Left renal cortex interstitium (tissue), 4 donors: ENCODE data around the gene CCDC15. TPM values are rescaled to one million over a fixed set of nuclear protein-coding genes. Genes with fewer than 3 reads are reported as not detected.

Experiments
- DNase-seq, 4 donors: peaks; one replicate each; pipeline ENCODE4 v3.0.0-alpha.2; 2013; ENCODE audit warnings: low read depth in 4 of 4, low spot score in 2 of 4, missing footprints in 1 of 4
- polyA plus RNA-seq, 4 donors: library from polyadenylated mRNA; unstranded; fragments of 120-200 nt; gene quantifications; one replicate each; pipeline ENCODE4 v1.2.1, GENCODE V29; 2013; ENCODE audit not compliant: insufficient read length in 4 of 4

The CCDC15 gene, protein sequence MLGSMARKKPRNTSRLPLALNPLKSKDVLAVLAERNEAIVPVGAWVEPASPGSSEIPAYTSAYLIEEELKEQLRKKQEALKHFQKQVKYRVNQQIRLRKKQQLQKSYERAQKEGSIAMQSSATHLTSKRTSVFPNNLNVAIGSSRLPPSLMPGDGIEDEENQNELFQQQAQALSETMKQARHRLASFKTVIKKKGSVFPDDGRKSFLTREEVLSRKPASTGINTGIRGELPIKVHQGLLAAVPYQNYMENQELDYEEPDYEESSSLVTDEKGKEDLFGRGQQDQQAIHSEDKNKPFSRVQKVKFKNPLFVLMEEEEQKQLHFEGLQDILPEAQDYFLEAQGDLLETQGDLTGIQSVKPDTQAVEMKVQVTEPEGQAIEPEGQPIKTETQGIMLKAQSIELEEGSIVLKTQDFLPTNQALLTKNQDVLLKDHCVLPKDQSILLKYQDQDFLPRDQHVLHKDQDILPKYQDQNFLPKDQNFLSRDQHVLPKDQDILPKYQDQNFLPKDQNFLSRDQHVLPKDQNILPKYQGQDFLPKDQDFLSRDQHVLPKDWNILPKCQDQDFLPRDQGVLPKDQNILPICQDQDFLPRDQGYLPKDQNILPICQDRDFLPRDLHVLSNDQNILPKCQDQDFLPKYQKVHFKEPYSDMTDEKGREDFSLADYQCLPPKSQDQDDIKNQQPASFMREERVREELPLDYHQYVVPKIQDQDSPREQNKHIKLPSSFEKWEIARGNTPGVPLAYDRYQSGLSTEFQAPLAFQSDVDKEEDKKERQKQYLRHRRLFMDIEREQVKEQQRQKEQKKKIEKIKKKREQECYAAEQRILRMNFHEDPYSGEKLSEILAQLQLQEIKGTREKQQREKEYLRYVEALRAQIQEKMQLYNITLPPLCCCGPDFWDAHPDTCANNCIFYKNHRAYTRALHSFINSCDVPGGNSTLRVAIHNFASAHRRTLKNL
- polyA plus RNA-seq: 1 to 10 TPM; 3.9 to 4.3 (median 4.1) TPM

DNA sequence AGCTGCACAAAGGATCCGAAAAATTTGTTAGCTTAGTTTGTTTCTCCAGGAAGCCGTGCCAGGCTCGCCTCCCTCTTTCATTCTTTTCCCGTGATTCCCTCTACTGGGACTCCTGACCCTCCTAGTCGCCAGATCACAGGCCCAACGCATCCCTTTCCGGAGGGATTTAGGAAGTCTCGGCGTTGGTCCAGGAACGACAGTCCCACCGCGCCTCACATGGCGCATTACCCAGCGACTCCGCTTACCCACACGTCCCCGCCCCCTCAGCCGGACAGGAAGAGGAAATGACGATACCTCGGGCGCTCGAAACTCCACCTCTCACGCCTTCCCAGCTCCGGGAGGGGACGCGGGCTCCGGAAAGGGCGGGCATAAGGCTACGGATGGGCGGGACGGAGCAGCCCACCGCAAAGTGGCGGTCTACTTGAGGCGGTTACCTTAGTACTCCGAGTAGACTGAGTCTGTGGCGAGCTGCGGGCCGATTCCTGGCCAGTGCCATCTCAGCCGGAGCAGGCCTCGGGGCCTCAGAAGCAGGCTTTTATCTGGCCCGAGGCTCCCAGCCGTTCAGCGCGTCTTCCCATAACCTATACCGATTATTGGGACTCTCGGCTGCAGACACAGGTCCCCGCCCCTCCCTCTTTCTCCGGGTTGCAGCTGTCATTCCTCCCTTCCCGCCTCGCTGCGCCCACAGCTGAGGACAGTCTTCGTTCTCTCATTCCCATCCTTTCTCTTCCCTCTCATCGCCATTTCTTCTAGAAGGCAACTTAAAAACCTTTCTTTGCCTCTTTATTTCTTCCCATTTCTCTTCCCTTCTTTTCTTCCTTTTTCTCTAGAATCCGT is at the start of gene CCDC15:
Gene CCDC15, plus strand, starts transcription at position 450 of the 837 bp plus-strand sequence. CDS start 531 bp downstream, outside the sequence.
- peak; percentile 87 to 99 (median 92) for DNase-seq

DNA sequence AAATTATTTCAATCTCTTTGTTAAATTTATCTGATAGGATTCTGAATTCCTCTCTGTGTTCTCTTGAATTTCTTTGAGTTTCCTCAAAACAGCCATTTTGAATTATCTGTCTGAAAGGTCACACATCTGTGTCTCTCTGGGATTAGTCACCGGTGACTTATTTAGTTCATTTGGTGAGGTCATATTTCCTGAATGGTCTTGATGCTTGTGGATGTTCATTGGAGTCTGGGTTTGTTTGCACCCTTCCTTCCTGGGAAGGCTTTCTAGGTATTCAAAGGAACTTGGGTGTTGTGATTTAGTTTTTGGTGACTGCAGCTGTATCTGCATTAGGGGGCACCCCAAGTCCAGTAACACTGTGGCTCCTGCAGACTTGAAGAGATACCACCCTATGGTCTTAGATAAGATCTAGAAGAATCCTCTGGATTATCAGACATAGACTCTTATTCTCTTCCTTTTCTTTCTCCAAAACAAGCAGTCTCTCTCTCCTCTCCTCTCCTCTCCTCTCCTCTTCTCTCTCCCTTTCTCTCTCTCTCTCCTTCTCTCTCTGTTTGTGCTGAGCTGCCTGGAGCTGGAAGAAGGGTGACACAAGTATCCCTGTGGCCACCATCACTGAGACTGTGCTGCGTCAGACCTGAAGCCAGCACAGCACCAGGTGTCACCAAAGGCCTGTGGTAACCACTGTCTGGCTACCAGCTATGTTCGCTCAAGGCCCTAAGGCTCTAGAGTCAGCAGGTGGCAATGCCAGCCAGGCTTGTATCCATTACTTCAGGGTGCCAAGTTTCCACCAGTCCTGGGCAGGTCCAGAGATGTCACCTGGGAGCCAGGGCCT is 38.2 kb upstream of the CCDC15 start:
- DNase-seq: no peak

DNA sequence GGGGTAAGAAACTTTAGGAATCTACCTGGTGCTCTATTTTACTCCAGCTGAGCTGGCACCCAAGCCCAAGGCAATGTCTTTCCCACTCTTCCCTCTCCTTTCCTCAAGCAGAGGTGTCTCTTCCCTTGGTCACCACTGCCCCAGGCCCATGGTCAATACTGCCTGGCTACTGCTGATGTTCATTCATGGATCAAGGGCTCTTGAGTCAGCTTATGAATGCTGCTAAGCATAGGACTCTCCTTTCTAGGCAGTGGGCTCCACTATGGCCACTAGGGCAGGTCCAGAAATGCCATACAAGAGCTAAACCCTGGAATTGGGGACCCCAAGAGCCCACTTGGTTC is 37.7 kb upstream of the CCDC15 start:
- no peak for DNase-seq

DNA sequence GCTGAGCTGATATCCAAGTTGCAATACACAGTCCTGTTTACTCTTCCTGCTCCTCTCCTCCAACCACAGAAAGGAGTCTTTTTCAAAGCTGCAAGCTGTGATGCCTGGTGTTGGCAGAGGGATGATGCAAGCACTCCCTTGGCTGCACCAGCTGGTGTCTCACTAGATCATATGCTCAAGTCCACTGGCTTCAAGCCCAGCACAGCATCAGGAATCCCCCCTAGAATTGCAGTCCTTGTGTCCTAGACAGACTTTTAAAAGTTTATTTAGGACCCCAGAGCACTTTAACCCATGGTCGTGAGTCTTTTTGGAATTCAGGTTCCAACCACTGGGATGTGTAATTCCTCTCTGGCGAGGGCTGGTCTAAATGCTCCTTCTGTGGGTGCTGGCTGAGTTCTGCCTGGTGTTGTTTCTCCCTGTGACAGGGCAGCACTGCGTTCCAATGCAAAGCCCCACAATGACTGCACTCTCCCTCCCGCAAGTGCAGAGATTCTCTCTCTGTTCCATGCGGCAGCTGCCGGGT is 36.8 kb upstream of the CCDC15 start:
- no peak for DNase-seq

DNA sequence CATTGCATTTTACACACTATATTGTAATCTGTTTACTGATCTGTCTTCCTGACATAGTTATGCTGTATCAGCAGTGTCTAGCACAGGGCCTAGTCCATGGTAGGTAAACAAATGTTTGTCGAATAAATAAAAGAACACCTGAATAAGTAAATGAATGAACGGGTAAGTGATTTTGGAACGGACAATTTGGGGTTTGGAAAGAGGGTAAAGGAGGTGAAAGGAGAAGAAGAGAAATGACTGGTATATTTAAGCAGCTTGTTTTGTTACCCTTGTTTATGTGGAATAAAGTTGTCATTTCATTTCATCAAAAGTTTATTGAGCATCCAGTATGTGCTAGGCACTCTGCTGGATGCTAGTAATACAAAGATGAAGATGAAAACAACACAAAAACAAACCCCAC is 35.1 kb upstream of the CCDC15 start, which contains the start of gene HEPN1:
Gene HEPN1, plus strand, starts transcription at position 301 of the 400 bp plus-strand sequence.
- no peak for DNase-seq

DNA sequence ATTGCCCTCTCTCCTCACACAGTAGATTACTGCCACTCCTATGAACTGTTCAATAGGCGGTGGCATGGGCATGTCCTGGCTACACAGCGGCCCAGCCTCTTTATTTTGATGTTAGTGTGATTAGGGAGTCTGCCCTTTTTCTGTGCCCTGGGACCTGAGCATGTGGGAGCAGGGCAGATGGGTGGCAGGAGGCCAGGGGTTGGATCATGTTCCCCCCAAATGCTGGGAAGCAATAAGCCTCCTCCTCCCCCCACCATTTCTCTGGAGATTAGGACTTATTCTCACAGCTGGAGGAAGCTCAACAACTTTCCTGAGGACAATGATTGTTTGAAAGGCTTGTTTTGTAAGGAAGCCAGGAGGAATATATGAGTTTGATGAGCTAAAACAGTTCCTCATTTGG is 34.1 kb upstream of the CCDC15 start:
- no peak for DNase-seq

DNA sequence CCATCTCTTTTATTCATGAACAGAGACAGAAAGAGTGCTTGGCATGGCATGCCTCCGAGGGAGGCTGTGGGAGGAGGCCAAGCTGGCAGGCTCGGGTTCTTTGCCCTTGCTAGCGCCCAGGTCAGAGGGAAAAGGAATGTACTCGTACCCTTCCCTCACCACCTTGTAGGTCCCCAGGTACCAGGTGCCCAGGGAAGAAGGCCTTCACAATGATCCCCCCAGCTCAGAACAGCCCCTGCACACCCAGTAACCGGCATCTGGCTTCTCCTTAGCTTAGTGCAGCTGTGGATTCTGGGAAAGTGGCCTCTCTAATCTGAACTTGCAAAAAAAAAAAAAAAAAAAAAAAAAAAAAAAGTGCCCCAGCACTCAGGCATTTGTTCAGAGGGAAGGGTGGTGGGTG is 33.6 kb upstream of the CCDC15 start:
- no peak for DNase-seq

DNA sequence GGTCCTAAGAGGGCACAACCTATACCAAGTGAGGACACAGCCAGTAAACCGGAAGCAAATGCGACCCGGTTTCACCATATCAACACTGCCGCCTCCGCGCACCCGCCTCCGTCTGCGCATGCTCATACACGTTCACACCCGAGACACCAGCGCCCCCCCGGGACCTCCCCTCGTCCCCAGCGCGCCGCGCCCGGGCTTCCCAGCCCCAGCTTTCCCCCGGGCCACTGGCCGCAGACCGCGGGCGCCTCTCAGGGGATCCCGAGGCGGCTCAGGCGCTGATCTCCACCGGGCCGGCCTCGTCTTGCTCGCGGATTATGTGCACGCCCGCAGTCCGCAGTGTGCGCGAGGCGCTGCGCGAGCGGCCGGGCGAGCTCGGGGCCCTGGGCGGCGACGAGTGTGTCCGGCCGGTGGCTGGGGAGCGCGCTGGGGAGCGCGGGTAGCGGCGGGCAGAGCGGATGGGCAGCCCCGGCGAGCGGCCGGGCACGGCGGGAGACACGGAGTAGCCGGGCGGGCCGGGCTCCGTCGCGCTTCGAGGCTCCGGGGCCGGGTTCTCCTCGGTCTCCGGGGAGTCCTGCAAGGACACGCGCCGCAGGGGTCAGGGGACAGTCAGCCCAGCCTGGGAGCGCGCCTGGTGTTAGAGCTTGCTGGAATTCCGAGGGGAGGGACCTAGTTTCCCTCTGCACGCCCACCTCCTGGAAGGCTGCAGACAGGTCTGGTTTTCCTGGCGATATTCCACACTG is 33.0 kb upstream of the CCDC15 start:
- DNase-seq: peak; percentile 70 to 81 (median 77)

DNA sequence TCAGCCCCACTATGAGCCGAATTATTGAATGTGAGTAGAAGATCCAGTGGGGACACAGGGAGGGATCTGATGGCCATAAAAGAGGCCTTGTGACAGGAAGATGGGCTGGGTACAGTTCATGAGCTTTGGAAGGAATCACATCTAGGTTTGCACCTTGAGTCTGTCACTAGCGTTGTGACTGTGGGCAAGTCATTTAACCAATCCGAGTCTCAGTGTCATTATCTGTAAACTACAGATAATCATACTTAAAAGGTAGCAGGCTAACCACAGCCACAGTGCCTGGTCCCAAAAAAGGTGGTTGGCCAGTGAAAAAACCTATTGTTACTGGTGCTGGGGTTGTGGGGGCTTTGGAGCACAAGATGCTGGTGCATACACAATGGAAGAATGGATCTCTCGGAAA is 31.2 kb upstream of the CCDC15 start:
- DNase-seq: no peak

DNA sequence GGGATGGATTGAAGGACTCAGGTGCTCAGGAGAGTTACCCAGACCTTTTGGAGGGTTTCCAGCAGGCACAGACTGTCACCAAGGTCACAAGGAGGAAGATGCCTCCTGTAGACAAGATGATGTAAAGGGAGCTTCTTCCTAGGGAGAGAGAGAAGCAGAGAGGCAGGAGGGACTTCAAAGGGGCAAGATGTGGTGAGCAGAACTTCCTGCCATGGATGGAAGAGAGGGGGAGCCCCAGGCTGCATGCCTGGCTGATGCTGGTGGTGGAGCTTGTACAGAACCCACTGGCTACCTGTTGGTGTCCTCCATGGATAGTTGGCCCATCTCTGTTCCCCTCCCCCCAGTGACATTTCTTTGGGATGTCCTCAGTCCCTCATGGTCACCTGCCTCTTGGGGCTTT is 30.7 kb upstream of the CCDC15 start:
- DNase-seq: no peak

DNA sequence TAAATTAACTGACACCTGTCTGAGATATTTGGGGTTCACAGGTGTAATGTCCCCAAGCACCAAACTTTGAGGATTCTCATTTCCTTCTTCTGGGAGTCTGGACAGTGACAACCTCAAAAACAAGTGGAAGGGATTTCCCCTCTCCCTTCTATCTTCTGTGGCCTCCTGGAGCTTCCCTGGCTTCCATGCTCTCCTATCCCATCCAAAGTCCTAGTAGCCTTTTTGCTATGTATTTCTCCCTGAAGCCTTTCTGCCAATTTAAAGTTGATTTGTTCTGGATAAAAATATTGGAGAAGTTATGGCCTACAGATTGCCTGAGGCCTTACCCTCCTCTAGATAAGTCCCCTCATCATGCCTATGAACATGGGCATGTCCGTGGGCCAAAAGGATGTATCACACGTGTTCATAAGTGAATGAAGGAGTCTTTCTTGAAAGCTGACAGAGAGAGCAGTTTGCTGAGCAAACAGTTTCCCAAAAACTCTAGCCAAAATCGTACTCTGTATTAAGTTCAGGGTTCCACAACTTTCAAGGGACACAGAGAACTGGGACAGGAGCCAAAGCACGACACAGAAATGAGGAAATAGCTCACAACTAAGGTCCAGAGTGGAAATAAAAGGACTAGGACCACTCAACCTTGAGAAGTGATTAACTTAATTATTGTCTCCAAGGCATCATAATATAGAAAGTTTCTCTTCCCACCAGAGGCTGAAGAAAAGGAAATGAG is 24.9 kb upstream of the CCDC15 start:
- DNase-seq: no peak

DNA sequence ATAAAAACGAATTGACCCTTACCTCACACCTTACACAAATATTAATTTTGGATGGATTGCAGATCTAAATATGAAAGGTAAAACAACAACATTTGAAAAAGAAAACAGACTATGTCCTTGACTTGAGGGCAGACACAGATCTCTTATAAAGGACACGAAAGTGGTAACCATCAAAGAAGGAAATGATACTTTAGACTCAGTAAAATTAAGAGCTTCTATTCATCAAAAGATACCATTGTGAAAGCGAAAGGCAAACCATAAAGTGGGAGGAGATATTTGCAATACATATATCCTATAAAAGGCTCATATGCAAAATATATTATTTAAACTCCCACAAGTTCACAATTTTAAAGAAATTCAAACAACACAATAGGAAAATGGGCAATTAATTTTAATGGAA is 23.2 kb upstream of the CCDC15 start:
- DNase-seq: no peak

DNA sequence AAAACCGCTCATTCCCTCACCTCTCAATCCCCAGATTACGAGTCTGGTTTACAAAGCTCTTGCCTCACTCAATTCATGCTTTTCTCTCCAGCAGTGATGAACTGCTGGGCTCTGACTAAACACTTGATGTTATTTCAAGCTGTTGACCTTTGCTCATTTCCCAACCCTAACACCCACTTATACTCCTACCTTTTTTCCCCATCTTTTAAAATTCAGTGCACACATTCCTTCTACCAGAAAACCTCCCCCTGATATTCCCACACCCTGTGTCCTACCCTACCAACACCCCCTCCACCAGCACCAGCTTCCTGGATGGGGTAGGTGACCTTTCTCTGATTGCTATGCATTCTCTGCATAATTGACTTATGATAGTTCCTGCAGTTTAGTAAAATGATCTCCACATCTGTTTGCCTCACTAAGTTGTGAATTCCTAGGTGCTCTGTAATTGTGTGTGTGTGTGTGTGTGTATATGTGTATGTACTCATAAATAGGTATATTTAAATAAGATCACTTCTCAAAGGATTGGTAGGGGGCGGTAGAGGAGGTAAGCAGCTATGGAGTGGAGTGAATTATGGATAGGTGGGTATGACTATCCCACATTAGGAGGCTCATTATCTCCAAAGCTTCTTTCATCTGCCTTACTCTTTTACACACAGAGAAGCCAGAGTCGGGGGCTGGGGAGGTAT is 19.0 kb upstream of the CCDC15 start:
- no peak for DNase-seq

DNA sequence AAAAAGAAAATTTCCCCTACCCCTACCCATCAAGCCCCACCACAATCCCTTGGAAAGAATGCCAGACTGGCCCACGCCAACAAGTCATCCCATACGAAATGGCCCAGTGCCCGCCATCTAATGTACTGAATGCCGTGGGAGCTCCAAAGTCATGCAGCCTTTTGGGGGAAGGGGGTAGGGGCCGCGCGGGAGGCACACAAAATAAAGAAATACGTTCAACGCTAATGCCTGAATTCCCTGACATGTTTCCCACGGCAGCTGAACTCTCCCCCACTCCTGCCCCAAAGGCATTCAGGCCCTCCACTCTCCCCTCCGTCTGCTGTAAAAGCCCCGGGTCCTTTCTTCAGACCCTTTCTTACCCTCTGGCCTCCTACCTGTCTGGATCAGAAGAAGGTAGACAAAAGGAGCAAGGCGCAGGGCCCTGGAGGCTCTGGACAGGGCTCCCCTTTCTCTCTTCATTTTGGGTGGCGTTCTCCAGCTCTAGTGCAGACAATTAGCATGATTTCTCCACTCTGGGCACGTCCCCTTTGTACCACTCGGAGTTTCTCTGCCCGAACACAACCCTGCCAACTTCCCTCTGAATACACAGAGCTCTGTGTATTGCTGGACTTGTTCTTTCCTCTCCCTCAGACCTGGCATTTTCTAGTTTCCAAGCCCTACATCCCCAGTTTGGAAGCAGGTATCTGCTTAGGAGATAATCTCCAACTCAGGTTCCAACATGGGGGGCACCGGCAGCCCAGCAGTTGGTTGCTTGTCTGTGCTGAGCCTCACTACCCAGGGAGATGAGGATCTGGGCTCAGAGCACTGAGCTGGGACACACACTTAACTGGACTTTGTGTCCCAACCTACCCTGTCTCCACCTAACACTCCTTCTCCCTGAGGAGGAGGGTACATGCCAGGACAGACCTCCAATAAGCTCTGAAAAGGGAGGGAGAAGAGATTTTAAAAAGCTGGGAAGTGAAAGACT is 18.2 kb upstream of the CCDC15 start, which contains the start of gene HEPACAM:
Gene HEPACAM, minus strand, starts transcription at position 500 of the 967 bp plus-strand sequence. Its CDS starts 41 bp downstream, at position 459.
- DNase-seq: no peak

DNA sequence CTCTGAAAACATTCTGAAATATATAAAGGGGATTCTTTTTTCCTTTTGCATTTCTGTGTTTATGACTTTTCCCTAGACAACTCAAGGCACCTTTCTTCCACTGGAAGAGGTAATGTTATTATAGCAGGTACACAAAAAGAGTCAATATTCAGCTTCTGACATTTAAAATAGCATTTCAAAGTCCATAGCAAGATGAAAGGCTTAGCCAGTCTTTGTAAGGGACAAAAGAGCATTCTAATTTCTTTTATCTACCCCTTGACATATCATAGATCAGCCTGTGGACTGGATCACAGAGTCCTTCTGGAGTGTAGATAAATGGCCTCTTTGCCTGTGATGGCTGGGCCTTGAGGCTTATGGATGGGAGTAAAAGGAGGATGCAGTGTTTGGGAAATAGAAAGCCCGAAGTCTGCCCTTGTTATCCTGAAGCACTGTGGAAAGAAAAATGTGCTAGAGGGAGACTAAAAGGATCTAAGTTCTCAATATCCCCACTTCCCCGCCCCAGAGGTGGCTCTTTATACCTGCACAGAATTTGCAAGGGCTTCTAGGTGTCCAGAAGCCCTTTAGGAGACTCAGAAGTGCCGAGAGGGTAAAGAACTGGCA is 16.6 kb upstream of the CCDC15 start:
- no peak for DNase-seq
